IMR-90 (cell line): Measurements from ENCODE around the gene MTR. TPM values are rescaled to one million over a fixed set of nuclear protein-coding genes. Genes with fewer than 3 reads are reported as not detected.

Experiments used
- ATAC-seq: fragments of 200-7000 bp; cut with Tn5 transposase; 2 replicates; pipeline ENCODE4 v1.9.1; 2020; ENCODE audit warnings: low read depth, mild to moderate bottlenecking, moderate library complexity
- BruUV-seq: library from RNA; stranded (reverse); fragments of 400-500 nt; replicated peaks from 2 replicates; lab custom pipeline; 2021; lab: Mats Ljungman, UMichigan
- CTCF ChIA-PET: fragments of 300-600 bp; formaldehyde crosslinking; extraction: SDS; loops from one replicate; lab custom pipeline; 2021; ENCODE audit warnings: antibody characterized with exemption; lab: Yijun Ruan, JAX
- POLR2A ChIA-PET: fragments of 300-600 bp; sonication (Branson Sonifier 250); formaldehyde crosslinking; loops from one replicate; lab custom pipeline; 2022; ENCODE audit warnings: antibody characterized with exemption; ENCODE audit not compliant: unreplicated experiment; lab: Charles Lee
- DNase-seq: peaks from one replicate; pipeline ENCODE4 v3.0.0; 2013
- H2AFZ ChIP-seq: replicated peaks from 2 replicates; pipeline ENCODE3; 2013; ENCODE audit warnings: low read length, mild to moderate bottlenecking; ENCODE audit not compliant: poor library complexity
- H2AK5ac ChIP-seq: 2 replicates; pipeline ENCODE4 v1.6.1; 2013; ENCODE audit warnings: low read depth, low read length, inconsistent platforms
- H2AK9ac ChIP-seq: replicated peaks from 2 replicates; pipeline ENCODE3; 2013; ENCODE audit warnings: mild to moderate bottlenecking, low read depth, low read length, moderate library complexity; ENCODE audit not compliant: poor library complexity
- H2BK120ac ChIP-seq: 2 replicates; pipeline ENCODE4 v1.6.1; 2013; ENCODE audit warnings: low read depth, low read length, inconsistent platforms
- H2BK15ac ChIP-seq: 3 replicates; pipeline ENCODE4 v1.6.1; 2013; ENCODE audit warnings: low read depth, low read length, inconsistent platforms
- H2BK20ac ChIP-seq: 2 replicates; pipeline ENCODE4 v1.6.1; 2013; ENCODE audit warnings: low read depth, mild to moderate bottlenecking, inconsistent platforms, low read length, moderate library complexity
- H2BK5ac ChIP-seq: 2 replicates; pipeline ENCODE4 v1.6.1; 2013; ENCODE audit warnings: mild to moderate bottlenecking, low read depth, low read length, inconsistent platforms; ENCODE audit not compliant: poor library complexity, severe bottlenecking
- H3K14ac ChIP-seq: replicated peaks from 2 replicates; pipeline ENCODE4 v1.6.1; 2013; ENCODE audit warnings: low read depth, low read length, inconsistent platforms
- H3K18ac ChIP-seq: 2 replicates; pipeline ENCODE4 v1.6.1; 2013; ENCODE audit warnings: low read depth, low read length, control low read depth
- H3K23ac ChIP-seq: 2 replicates; pipeline ENCODE4 v1.6.1; 2013; ENCODE audit warnings: low read depth, low read length, inconsistent platforms
- H3K27ac ChIP-seq: 2 replicates; pipeline ENCODE4 v1.5.1; 2013; ENCODE audit warnings: mild to moderate bottlenecking, control low read depth, low read length; ENCODE audit not compliant: insufficient read depth
- H3K27me3 ChIP-seq: 2 replicates; pipeline ENCODE4 v1.6.1; 2013; ENCODE audit warnings: low read length; ENCODE audit not compliant: control insufficient read depth, insufficient read depth
- H3K36me3 ChIP-seq: 2 replicates; pipeline ENCODE4 v1.6.1; 2013; ENCODE audit warnings: low read length, mixed read lengths; ENCODE audit not compliant: control insufficient read depth, insufficient read depth
- H3K4ac ChIP-seq: 2 replicates; pipeline ENCODE4 v1.6.1; 2013; ENCODE audit warnings: low read depth, low read length, inconsistent platforms
- H3K4me1 ChIP-seq: 2 replicates; pipeline ENCODE4 v1.6.1; 2013; ENCODE audit warnings: low read length, mixed read lengths; ENCODE audit not compliant: control insufficient read depth, insufficient read depth
- H3K4me2 ChIP-seq: 2 replicates; pipeline ENCODE4 v1.6.1; 2013; ENCODE audit warnings: low read depth, mild to moderate bottlenecking, control low read depth, low read length, moderate library complexity
- H3K4me3 ChIP-seq: 2 replicates; pipeline ENCODE4 v1.5.1; 2013; ENCODE audit warnings: low read depth, mild to moderate bottlenecking, control low read depth, low read length, moderate library complexity; ENCODE audit not compliant: insufficient read depth
- H3K56ac ChIP-seq: 2 replicates; pipeline ENCODE4 v1.6.1; 2013; ENCODE audit warnings: low read length, inconsistent platforms; ENCODE audit not compliant: insufficient read depth; ENCODE audit errors: extremely low read depth
- H3K79me1 ChIP-seq, 2 experiments: 2 replicates each; pipeline ENCODE4 v1.6.1; 2013; ENCODE audit warnings: low read length in 2 of 2, inconsistent platforms in 1 of 2, low read depth in 1 of 2
- H3K9ac ChIP-seq: 2 replicates; pipeline ENCODE4 v1.6.1; 2013; ENCODE audit warnings: low read depth, low read length, control low read depth
- H3K9me1 ChIP-seq: 2 replicates; pipeline ENCODE4 v1.6.1; 2013; ENCODE audit warnings: low read length, inconsistent platforms; ENCODE audit not compliant: insufficient read depth
- H3K9me3 ChIP-seq: 2 replicates; pipeline ENCODE4 v1.6.1; 2013; ENCODE audit warnings: low read length; ENCODE audit not compliant: control insufficient read depth, insufficient read depth
- H4K20me1 ChIP-seq: 2 replicates; pipeline ENCODE4 v1.6.1; 2013; ENCODE audit warnings: low read length, inconsistent platforms; ENCODE audit not compliant: insufficient read depth
- H4K5ac ChIP-seq: 2 replicates; pipeline ENCODE4 v1.6.1; 2013; ENCODE audit warnings: mild to moderate bottlenecking, low read depth, low read length, control low read depth
- H4K8ac ChIP-seq, 2 experiments: 2 replicates each; pipeline ENCODE4 v1.6.1; 2013; ENCODE audit warnings: low read depth in 2 of 2, low read length in 2 of 2, control low read depth in 1 of 2, inconsistent platforms in 1 of 2
- H4K91ac ChIP-seq: 2 replicates; pipeline ENCODE4 v1.6.1; 2013; ENCODE audit warnings: low read depth, low read length, inconsistent platforms; ENCODE audit not compliant: insufficient read depth
- CEBPB ChIP-seq: IDR thresholded peaks from 2 replicates; pipeline ENCODE4 v1.6.1; 2012; ENCODE audit warnings: low read depth, low read length, improper control_type of control experiment
- CHD1 ChIP-seq: IDR thresholded peaks from 2 replicates; pipeline ENCODE4 v1.6.1; 2012; ENCODE audit warnings: low read depth, low read length, improper control_type of control experiment
- ELK1 ChIP-seq: fragments of 150-350 bp; IDR thresholded peaks from 2 replicates; pipeline ENCODE4 v1.6.1; 2016; ENCODE audit warnings: low read depth, mild to moderate bottlenecking, low read length, moderate library complexity, borderline replicate concordance
- MAFK ChIP-seq: IDR thresholded peaks from 2 replicates; pipeline ENCODE4 v1.6.1; 2012; ENCODE audit warnings: low read depth, low read length, improper control_type of control experiment
- MAZ ChIP-seq: IDR thresholded peaks from 2 replicates; pipeline ENCODE4 v1.6.1; 2012; ENCODE audit warnings: low read depth, mild to moderate bottlenecking, low read length, improper control_type of control experiment, moderate library complexity, borderline replicate concordance
- MXI1 ChIP-seq: IDR thresholded peaks from 2 replicates; pipeline ENCODE4 v1.6.1; 2012; ENCODE audit warnings: low read depth, mild to moderate bottlenecking, low read length, moderate library complexity, borderline replicate concordance
- POLR2A ChIP-seq: IDR thresholded peaks from 2 replicates; pipeline ENCODE4 v1.6.1; 2012; ENCODE audit warnings: mild to moderate bottlenecking, low read depth, low read length
- RAD21 ChIP-seq: IDR thresholded peaks from 2 replicates; pipeline ENCODE4 v1.6.1; 2012; ENCODE audit warnings: low read length, improper control_type of control experiment
- RCOR1 ChIP-seq: IDR thresholded peaks from 2 replicates; pipeline ENCODE4 v1.6.1; 2012; ENCODE audit warnings: mild to moderate bottlenecking, low read length, improper control_type of control experiment; ENCODE audit not compliant: insufficient replicate concordance
- RFX5 ChIP-seq: IDR thresholded peaks from 2 replicates; pipeline ENCODE4 v1.8.0; 2012; ENCODE audit warnings: low read depth, mild to moderate bottlenecking, low read length, moderate library complexity
- WGBS, 2 experiments: methylation state at CpG; one replicate each; pipeline versions ENCODE4 v1.1.5 to v1.1.7; 2013; ENCODE audit warnings: missing lambda C conversion rate in 2 of 2; ENCODE audit not compliant: insufficient read length in 1 of 2; ENCODE audit errors: extremely low coverage in 2 of 2; 5-methylcytosine and 5-hydroxymethylcytosine counted together
- dilution Hi-C: fragments of 300-500 bp; cut with HindIII; formaldehyde crosslinking; loops from one replicate; pipeline ENCODE4 v1.14.3; 2018; ENCODE audit warnings: low sequenced_read_pairs; ENCODE audit not compliant: unreplicated experiment
- in situ Hi-C: fragments of 300-500 bp; cut with MboI; formaldehyde crosslinking; loops from 3 replicates; pipeline ENCODE4 v1.14.3; 2019; ENCODE audit warnings: low sequenced_read_pairs, inconsistent platforms, mixed read lengths
- intact Hi-C: fragments of 100-400 bp; cut with micrococcal nuclease; formaldehyde crosslinking; loops from 2 replicates; pipeline ENCODE4 v1.10.0; 2022
- polyA plus RNA-seq, 3 experiments: library from polyadenylated mRNA; depleted of rRNA; stranded (reverse); fragments of >200 nt; gene quantifications; 2 replicates each; pipeline ENCODE4 v1.2.3, GENCODE V29; 2012; ENCODE audit warnings: low replicate concordance in 1 of 3
- total RNA-seq: library from RNA; depleted of rRNA; stranded (reverse); fragments of >200 nt; gene quantifications from 2 replicates; pipeline ENCODE4 v1.2.3, GENCODE V29; 2012
- TF ChIP-seq, protein P1 (sequence below): fragments of 150-350 bp; IDR thresholded peaks from 2 replicates; pipeline ENCODE4 v1.6.1; 2017; ENCODE audit warnings: mild to moderate bottlenecking, antibody characterized with exemption, low read length, low read depth
- TF ChIP-seq, protein P2 (sequence below): conservative IDR thresholded peaks from 2 replicates; pipeline ENCODE4 v1.5.1; 2012; ENCODE audit warnings: mild to moderate bottlenecking, low read depth, low read length, improper control_type of control experiment

The MTR gene
- total and polyA plus RNA-seq, 2 of the 4 experiments (the other 2 are of a cell fraction), result 7.7 to 31.0 TPM

- H4K5ac ChIP-seq, result no peak overlapping the region
- H2AK5ac ChIP-seq, result no peak overlapping the region
- no CpG with 5 or more reads among the region's 2 CpGs for WGBS, 2 experiments
- in situ Hi-C loops, result no loop called here
- H4K20me1 ChIP-seq, result no peaks in the 10 kb centered on the region
- no peak overlapping the region for H3K4me3 ChIP-seq
- ATAC-seq (no peak), DNase-seq (no peak)
- H2BK20ac ChIP-seq, result no peak overlapping the region
- no peaks in the 10 kb centered on the region for H3K9me3 ChIP-seq
- ChIA-PET POLR2A (no interaction called here), CTCF (no interaction called here)
- no peaks in the 10 kb centered on the region; a peak in 1 of 4 replicates for H3K79me1 ChIP-seq
- TF ChIP-seq ELK1, result no peak
- no peak for TF ChIP-seq MAZ
- no peak for TF ChIP-seq MXI1
- TF ChIP-seq CEBPB, result no peak
- no peak for TF ChIP-seq POLR2A
- no peak for TF ChIP-seq RCOR1
- TF ChIP-seq, protein P1, sequence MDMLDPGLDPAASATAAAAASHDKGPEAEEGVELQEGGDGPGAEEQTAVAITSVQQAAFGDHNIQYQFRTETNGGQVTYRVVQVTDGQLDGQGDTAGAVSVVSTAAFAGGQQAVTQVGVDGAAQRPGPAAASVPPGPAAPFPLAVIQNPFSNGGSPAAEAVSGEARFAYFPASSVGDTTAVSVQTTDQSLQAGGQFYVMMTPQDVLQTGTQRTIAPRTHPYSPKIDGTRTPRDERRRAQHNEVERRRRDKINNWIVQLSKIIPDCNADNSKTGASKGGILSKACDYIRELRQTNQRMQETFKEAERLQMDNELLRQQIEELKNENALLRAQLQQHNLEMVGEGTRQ, result no peak
- TF ChIP-seq MAFK, result no peak
- TF ChIP-seq, protein P2, sequence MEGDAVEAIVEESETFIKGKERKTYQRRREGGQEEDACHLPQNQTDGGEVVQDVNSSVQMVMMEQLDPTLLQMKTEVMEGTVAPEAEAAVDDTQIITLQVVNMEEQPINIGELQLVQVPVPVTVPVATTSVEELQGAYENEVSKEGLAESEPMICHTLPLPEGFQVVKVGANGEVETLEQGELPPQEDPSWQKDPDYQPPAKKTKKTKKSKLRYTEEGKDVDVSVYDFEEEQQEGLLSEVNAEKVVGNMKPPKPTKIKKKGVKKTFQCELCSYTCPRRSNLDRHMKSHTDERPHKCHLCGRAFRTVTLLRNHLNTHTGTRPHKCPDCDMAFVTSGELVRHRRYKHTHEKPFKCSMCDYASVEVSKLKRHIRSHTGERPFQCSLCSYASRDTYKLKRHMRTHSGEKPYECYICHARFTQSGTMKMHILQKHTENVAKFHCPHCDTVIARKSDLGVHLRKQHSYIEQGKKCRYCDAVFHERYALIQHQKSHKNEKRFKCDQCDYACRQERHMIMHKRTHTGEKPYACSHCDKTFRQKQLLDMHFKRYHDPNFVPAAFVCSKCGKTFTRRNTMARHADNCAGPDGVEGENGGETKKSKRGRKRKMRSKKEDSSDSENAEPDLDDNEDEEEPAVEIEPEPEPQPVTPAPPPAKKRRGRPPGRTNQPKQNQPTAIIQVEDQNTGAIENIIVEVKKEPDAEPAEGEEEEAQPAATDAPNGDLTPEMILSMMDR, result no peak
- no peak for TF ChIP-seq CHD1
- TF ChIP-seq RFX5, result no peak
- no peak for TF ChIP-seq RAD21
- BruUV-seq, result no TSS peak
- H3K4ac ChIP-seq, result no peak overlapping the region
- dilution Hi-C loops, result no loop called here
- H3K27me3 ChIP-seq, result no peaks in the 10 kb centered on the region
- no peak overlapping the region for H2AFZ ChIP-seq
- H3K9me1 ChIP-seq, result no peaks in the 10 kb centered on the region
- H3K18ac ChIP-seq, result no peak overlapping the region
- no peak overlapping the region; the same call in 1 of the 2 replicates for H2BK120ac ChIP-seq
- no peak overlapping the region for H4K8ac ChIP-seq
- no peak overlapping the region for H3K4me2 ChIP-seq
- no peak overlapping the region for H3K23ac ChIP-seq
- H3K27ac ChIP-seq, result no peak overlapping the region
- intact Hi-C loops, result no loop called here
- H4K91ac ChIP-seq, result no peak overlapping the region
- H3K36me3 ChIP-seq, result peaks cover 12% of the 10 kb centered on the region
- no peak overlapping the region for H2BK15ac ChIP-seq
- H3K14ac ChIP-seq, result no peak overlapping the region
- no peak overlapping the region for H3K9ac ChIP-seq
- no peak overlapping the region for H3K56ac ChIP-seq
- no peak overlapping the region for H2BK5ac ChIP-seq
- H3K4me1 ChIP-seq, result peaks cover 3% of the 10 kb centered on the region; the same call in 1 of the 2 replicates
- H2AK9ac ChIP-seq, result no peak overlapping the region
These were observed 50.7 kb downstream of the MTR start for GRCh38 chr1:236845830-236846229.
